ENCODE data around the gene NUBPL. TPM values are rescaled to one million over a fixed set of nuclear protein-coding genes. Genes with fewer than 3 reads are reported as not detected.
"Not testable (repeated sequence)": the region's sequence is repeated elsewhere in the genome, so short reads cannot be mapped to it uniquely, and the experiment has no call there.

NUBPL gene
- total and polyA plus RNA-seq, 10 donors: 4.1 to 28.2 (median 13.9) TPM

DNA sequence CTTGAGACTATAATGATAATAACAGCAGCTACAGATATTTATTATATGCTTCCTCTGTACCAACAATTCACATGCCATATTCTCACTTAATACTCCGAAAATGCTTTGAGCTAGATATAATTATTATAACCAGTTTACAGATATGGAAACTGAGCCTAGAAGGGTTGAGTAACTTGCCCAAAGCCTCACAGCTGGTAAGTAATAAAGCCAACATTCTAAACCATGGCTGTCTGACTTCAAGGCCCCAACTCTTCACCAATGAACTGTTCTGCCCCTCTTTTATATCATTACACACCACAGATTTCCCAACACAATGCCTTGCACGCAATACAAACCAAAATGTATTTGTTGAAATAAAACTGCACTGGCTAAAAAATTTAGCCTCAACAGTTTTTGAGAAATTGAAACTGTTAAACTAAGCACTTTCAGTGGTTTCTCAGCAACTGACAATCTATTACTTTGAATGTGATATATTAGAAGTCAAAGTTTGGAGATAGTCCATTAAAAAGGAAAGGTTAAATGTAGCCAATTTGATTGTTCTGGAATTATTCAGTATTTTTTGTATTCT is 293.4 kb downstream of the NUBPL start:
- Histone ChIP-seq H3K9me3 (no peaks in the 10 kb centered on the region), H3K36me3 (peaks cover 0 to 53% (median 0%) of the 10 kb centered on the region in 6 donors), H3K27me3 (replicated peaks in 1 of 7) (no peaks in the 10 kb centered on the region), H3K4me1 (no peaks in the 10 kb centered on the region), H3K27ac (peak overlapping the region in 2 of 8 donors; percentile 13 to 15), H3K4me3 (no peak overlapping the region)
- no peak for DNase-seq
- TF ChIP-seq CTCF (IDR thresholded peaks at IDR 0.05 in 8 of 11, conservative IDR thresholded peaks at IDR 0.05 in 3 of 11): no peak
- no peak for TF ChIP-seq POLR2AphosphoS5 (IDR thresholded peaks at IDR 0.05)
- TF ChIP-seq POLR2A (IDR thresholded peaks at IDR 0.05): no peak
- 70 to 92% (median 81%) methylated on average over 2 of the region's 2 CpGs for WGBS, 5 donors
- intact Hi-C loops (cut with DNase I; ENCODE audit: low total_unique reads): no loop called here

GRCh38 chr14:31855262-31855661 is 294.1 kb downstream of the NUBPL start:
- no peak overlapping the region for H3K4me3 ChIP-seq
- DNase-seq: no peak
- intact Hi-C loops (cut with DNase I; ENCODE audit: low total_unique reads): no loop called here
- H3K9me3 ChIP-seq: no peaks in the 10 kb centered on the region
- no peak overlapping the region for H3K27ac ChIP-seq
- H3K4me1 ChIP-seq: no peaks in the 10 kb centered on the region
- peaks cover 0 to 52% (median 0%) of the 10 kb centered on the region in 6 donors for H3K36me3 ChIP-seq
- H3K27me3 ChIP-seq (replicated peaks in 1 of 7): no peaks in the 10 kb centered on the region
- WGBS, 5 donors: 68 to 93% (median 76%) methylated on average over 1 of the region's 1 CpG
- no peak for TF ChIP-seq POLR2AphosphoS5 (IDR thresholded peaks at IDR 0.05)
- no peak for TF ChIP-seq POLR2A (IDR thresholded peaks at IDR 0.05)
- no peak for TF ChIP-seq CTCF (IDR thresholded peaks at IDR 0.05 in 8 of 11, conservative IDR thresholded peaks at IDR 0.05 in 3 of 11)

DNA sequence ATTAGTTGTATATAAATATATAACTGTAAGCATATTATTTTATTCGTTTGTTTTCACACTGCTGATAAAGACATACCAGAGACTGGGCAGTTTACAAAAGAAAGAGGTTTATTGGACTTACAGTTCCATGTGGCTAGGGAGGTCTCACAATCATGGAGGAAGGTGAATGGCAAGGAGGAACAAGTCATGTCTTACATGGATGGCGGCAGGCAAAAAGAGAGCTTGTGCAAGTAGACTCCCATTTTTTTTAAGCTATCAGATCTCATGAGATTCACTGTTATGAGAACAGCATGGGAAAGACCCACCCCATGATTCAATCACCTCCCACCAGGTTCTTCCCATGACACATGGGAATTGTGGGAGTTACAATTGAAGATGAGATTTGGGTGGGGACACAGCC is 294.8 kb downstream of the NUBPL start:
- 87 to 95% (median 94%) methylated on average over 2 of the region's 2 CpGs for WGBS, 5 donors
- H3K27ac ChIP-seq; H3K4me1 ChIP-seq; H3K27me3 ChIP-seq (replicated peaks in 1 of 7); DNase-seq; H3K4me3 ChIP-seq; H3K9me3 ChIP-seq; intact Hi-C loops (cut with DNase I; ENCODE audit: low total_unique reads): not testable (repeated sequence)
- peaks cover 0 to 45% (median 0%) of the 10 kb centered on the region in 6 donors for H3K36me3 ChIP-seq

GRCh38 chr14:31858868-31859267 is 297.7 kb downstream of the NUBPL start:
- intact Hi-C loops (cut with DNase I; ENCODE audit: low total_unique reads): no loop called here
- TF ChIP-seq POLR2A (IDR thresholded peaks at IDR 0.05): no peak
- TF ChIP-seq POLR2AphosphoS5 (IDR thresholded peaks at IDR 0.05): no peak
- TF ChIP-seq CTCF (IDR thresholded peaks at IDR 0.05 in 8 of 11, conservative IDR thresholded peaks at IDR 0.05 in 3 of 11): no peak
- H3K36me3 ChIP-seq: peaks cover 0 to 36% (median 0%) of the 10 kb centered on the region in 6 donors
- H3K4me1 ChIP-seq: no peaks in the 10 kb centered on the region
- no peak overlapping the region for H3K4me3 ChIP-seq
- H3K27me3 ChIP-seq (replicated peaks in 1 of 7): no peaks in the 10 kb centered on the region
- H3K27ac ChIP-seq: no peak overlapping the region
- DNase-seq: no peak
- 83 to 100% (median 95%) methylated on average over 1 of the region's 1 CpG for WGBS, 5 donors
- peaks cover 0 to 4% (median 0%) of the 10 kb centered on the region in 8 donors for H3K9me3 ChIP-seq
